DMS 273 (cell line): Measurements from ENCODE around the gene ZNRF3.
A peak's percentile ranks its signal among the peaks of the same experiment; 100 is the strongest.
"Not testable (repeated sequence)": the region's sequence is repeated elsewhere in the genome, so short reads cannot be mapped to it uniquely, and the experiment has no call there.

Experiments
- DNase-seq: peaks from one replicate; lab custom pipeline; 2025; ENCODE audit not compliant: unreplicated experiment; lab: John Stamatoyannopoulos, UW

The ZNRF3 gene

GRCh38 chr22:29030016-29030617 lies 146.7 kb downstream of the ZNRF3 start:
- DNase-seq, result peak; percentile 39

GRCh38 chr22:29030618-29031226 lies 147.3 kb downstream of the ZNRF3 start:
- DNase-seq, result peak; percentile 70

GRCh38 chr22:29031227-29032011 lies 148.0 kb downstream of the ZNRF3 start:
- DNase-seq, result peak; percentile 29

- no peak for DNase-seq
These were observed 148.7 kb downstream of the ZNRF3 start for GRCh38 chr22:29032014-29032475.

- DNase-seq, result no peak
These were observed 149.2 kb downstream of the ZNRF3 start for GRCh38 chr22:29032584-29032983.

GRCh38 chr22:29037340-29037932 lies 154.1 kb downstream of the ZNRF3 start:
- DNase-seq, result no peak

GRCh38 chr22:29039148-29039547 lies 155.8 kb downstream of the ZNRF3 start:
- DNase-seq, result no peak

- not testable (repeated sequence) for DNase-seq
These were observed 156.3 kb downstream of the ZNRF3 start for GRCh38 chr22:29039684-29040083.

GRCh38 chr22:29040385-29041275 lies 157.3 kb downstream of the ZNRF3 start:
- peak; percentile 70 for DNase-seq

- no peak for DNase-seq
These were observed 158.0 kb downstream of the ZNRF3 start for GRCh38 chr22:29041408-29041807.

- DNase-seq, result no peak
These were observed 160.7 kb downstream of the ZNRF3 start for GRCh38 chr22:29043906-29044575.

GRCh38 chr22:29044657-29045176 lies 161.3 kb downstream of the ZNRF3 start:
- no peak for DNase-seq

- DNase-seq, result no peak
These were observed 165.7 kb downstream of the ZNRF3 start for GRCh38 chr22:29048822-29049654.

GRCh38 chr22:29049655-29050263 lies 166.4 kb downstream of the ZNRF3 start:
- DNase-seq, result no peak

- DNase-seq, result peak; percentile 36
These were observed 167.1 kb downstream of the ZNRF3 start for GRCh38 chr22:29050457-29050856.

- no peak for DNase-seq
These were observed 169.8 kb downstream of the ZNRF3 start for GRCh38 chr22:29053048-29053702.

- DNase-seq, result peak; percentile 10
These were observed 170.9 kb downstream of the ZNRF3 start for GRCh38 chr22:29054251-29054767.
